OCI-LY7 (cell line): Measurements from ENCODE around the gene CNOT6. TPM values are rescaled to one million over a fixed set of nuclear protein-coding genes. Genes with fewer than 3 reads are reported as not detected.

Experiments
- BruUV-seq: library from RNA; stranded (reverse); fragments of 400-500 nt; replicated peaks from 2 replicates; lab custom pipeline; 2021; lab: Mats Ljungman, UMichigan
- CTCF ChIA-PET: fragments of 300-600 bp; sonication (Branson Sonifier 250); formaldehyde crosslinking; loops from one replicate; lab custom pipeline; 2022; ENCODE audit warnings: antibody characterized with exemption; ENCODE audit not compliant: unreplicated experiment; lab: Charles Lee
- POLR2A ChIA-PET: fragments of 300-600 bp; sonication (Branson Sonifier 250); formaldehyde crosslinking; loops from one replicate; lab custom pipeline; 2022; ENCODE audit warnings: antibody characterized with exemption; lab: Charles Lee
- DNase-seq: peaks from one replicate; pipeline ENCODE4 v3.0.0-alpha.2; 2015; ENCODE audit warnings: low spot score
- H2AFZ ChIP-seq: fragments of 200-600 bp; sonication (generic), shearing (Covaris generic); 2 replicates; pipeline ENCODE4 v1.6.1; 2014; ENCODE audit warnings: mild to moderate bottlenecking, antibody characterized with exemption, low read length, moderate library complexity
- H3K27ac ChIP-seq: fragments of 200-600 bp; sonication (generic); 2 replicates; pipeline ENCODE4 v1.5.1; 2014; ENCODE audit warnings: mixed run types, low read depth, mild to moderate bottlenecking, moderate library complexity, low read length, inconsistent platforms; ENCODE audit not compliant: poor library complexity, severe bottlenecking
- H3K36me3 ChIP-seq: fragments of 200-600 bp; sonication (generic); 2 replicates; pipeline ENCODE4 v1.6.1; 2014; ENCODE audit warnings: mild to moderate bottlenecking, antibody characterized with exemption, low read length, moderate library complexity, mixed read lengths; ENCODE audit not compliant: insufficient read depth
- H3K4me1 ChIP-seq: fragments of 200-600 bp; sonication (generic); 2 replicates; pipeline ENCODE4 v1.5.1; 2014; ENCODE audit warnings: mild to moderate bottlenecking, low read length; ENCODE audit not compliant: insufficient read depth, poor library complexity, severe bottlenecking
- H3K4me2 ChIP-seq: fragments of 200-600 bp; sonication (generic); 2 replicates; pipeline ENCODE4 v1.6.1; 2014; ENCODE audit warnings: mild to moderate bottlenecking, low read length
- H3K4me3 ChIP-seq: fragments of 200-600 bp; sonication (generic); 2 replicates; pipeline ENCODE4 v1.5.1; 2014; ENCODE audit warnings: mild to moderate bottlenecking, low read depth, low read length; ENCODE audit not compliant: poor library complexity, severe bottlenecking
- H3K79me2 ChIP-seq: fragments of 200-600 bp; sonication (generic); 2 replicates; pipeline ENCODE4 v1.6.1; 2016; ENCODE audit warnings: low read depth, mild to moderate bottlenecking, low read length, moderate library complexity, mixed read lengths; ENCODE audit not compliant: insufficient read depth
- H3K9me2 ChIP-seq: fragments of 200-600 bp; sonication (generic); 2 replicates; pipeline ENCODE4 v1.6.1; 2016; ENCODE audit warnings: mild to moderate bottlenecking, low read length, mixed read lengths; ENCODE audit not compliant: insufficient read depth
- H3K9me3 ChIP-seq: fragments of 200-600 bp; sonication (generic); 2 replicates; pipeline ENCODE4 v1.6.1; 2014; ENCODE audit warnings: mild to moderate bottlenecking, mixed run types, low read length, mixed read lengths
- H4K20me1 ChIP-seq: fragments of 200-600 bp; sonication (generic); 2 replicates; pipeline ENCODE4 v1.6.1; 2014; ENCODE audit warnings: mild to moderate bottlenecking, antibody characterized with exemption, low read length, moderate library complexity, mixed read lengths; ENCODE audit not compliant: insufficient read depth
- CTCF ChIP-seq: fragments of 200-600 bp; sonication (generic); conservative IDR thresholded peaks from 2 replicates; pipeline ENCODE4 v1.5.1; 2014; ENCODE audit warnings: mild to moderate bottlenecking, antibody characterized with exemption, low read length, moderate library complexity, mixed read lengths
- EZH2phosphoT487 ChIP-seq: fragments of 200-600 bp; sonication (generic); IDR thresholded peaks from 2 replicates; pipeline ENCODE4 v1.6.1; 2018; ENCODE audit warnings: low read depth, borderline replicate concordance, mild to moderate bottlenecking, mixed run types, antibody characterized with exemption, low read length, moderate library complexity, mixed read lengths
- intact Hi-C: fragments of 100-400 bp; cut with micrococcal nuclease; formaldehyde crosslinking; loops from one replicate; pipeline ENCODE4 v1.10.0; 2022; ENCODE audit not compliant: unreplicated experiment
- total RNA-seq, 2 experiments: library from RNA; depleted of rRNA in 1 of 2; stranded (reverse); fragments of >200 nt in 1 of 2; shearing (Covaris generic) in 1 of 2; gene quantifications; 2 replicates each; pipeline ENCODE4 v1.2.3, GENCODE V29; 2014 to 2022

The CNOT6 gene
- total RNA-seq, 2 experiments from 2014 or later = 9.4 to 30.1 TPM

- Histone ChIP-seq H3K36me3 (no peaks in the 10 kb centered on the region), H3K79me2 (no peaks in the 10 kb centered on the region), H3K9me2 (no peaks in the 10 kb centered on the region), H4K20me1 (no peaks in the 10 kb centered on the region), H3K27ac (no peak overlapping the region), H3K9me3 (no peaks in the 10 kb centered on the region), H3K4me2 (no peak overlapping the region), H3K4me3 (no peak overlapping the region), H2AFZ (no peak overlapping the region), H3K4me1 (no peaks in the 10 kb centered on the region)
- DNase-seq = no peak
- no TSS peak for BruUV-seq
- no peak for TF ChIP-seq CTCF
- no peak for TF ChIP-seq EZH2phosphoT487
- CTCF ChIA-PET = no interaction called here
- intact Hi-C loops = no loop called here
- POLR2A ChIA-PET = no interaction called here
Measured at GRCh38 chr5:180596115-180596667, 102.0 kb downstream of the CNOT6 start.

DNA sequence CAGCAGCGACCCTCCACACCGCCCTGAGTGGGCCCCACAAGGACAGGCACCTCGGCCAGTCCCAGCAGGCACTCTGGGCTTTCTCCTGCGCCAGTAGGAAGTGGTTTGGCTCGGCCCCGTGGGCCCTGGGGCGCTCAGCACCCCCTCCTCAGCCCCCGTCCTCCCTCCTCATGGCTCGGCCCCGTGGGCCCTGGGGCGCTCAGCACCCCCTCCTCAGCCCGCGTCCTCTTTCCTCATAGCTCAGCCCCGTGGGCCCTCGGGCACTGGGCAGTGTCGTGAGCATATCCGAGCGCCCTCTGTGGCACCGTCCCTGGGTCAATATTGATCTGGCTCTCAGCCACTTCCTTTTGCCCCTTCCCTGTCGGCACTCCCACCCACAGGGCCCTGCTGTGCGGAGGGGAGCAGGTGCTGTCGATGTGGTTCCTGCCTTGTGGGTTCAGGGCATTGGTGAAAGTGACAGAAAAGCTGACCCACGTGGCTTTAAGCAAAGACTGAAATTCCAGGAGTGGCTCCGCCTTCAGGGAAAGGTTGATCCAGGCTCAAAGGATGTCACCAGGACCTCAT is 102.6 kb downstream of the CNOT6 start:
- Histone ChIP-seq H3K9me2 (no peaks in the 10 kb centered on the region), H3K36me3 (no peaks in the 10 kb centered on the region), H3K4me1 (no peaks in the 10 kb centered on the region), H3K27ac (no peak overlapping the region), H2AFZ (no peak overlapping the region), H3K9me3 (no peaks in the 10 kb centered on the region), H4K20me1 (no peaks in the 10 kb centered on the region), H3K79me2 (no peaks in the 10 kb centered on the region), H3K4me2 (no peak overlapping the region), H3K4me3 (no peak overlapping the region)
- TF ChIP-seq CTCF (no peak), EZH2phosphoT487 (no peak)
- no TSS peak for BruUV-seq
- intact Hi-C loops = no loop called here
- POLR2A ChIA-PET = interaction anchor here (0.6 kb wide), 1 partner anchor 28 kb away, joined by 5 read pairs; no protein-coding TSS in a partner anchor
- CTCF ChIA-PET = no interaction called here
- DNase-seq = no peak

DNA sequence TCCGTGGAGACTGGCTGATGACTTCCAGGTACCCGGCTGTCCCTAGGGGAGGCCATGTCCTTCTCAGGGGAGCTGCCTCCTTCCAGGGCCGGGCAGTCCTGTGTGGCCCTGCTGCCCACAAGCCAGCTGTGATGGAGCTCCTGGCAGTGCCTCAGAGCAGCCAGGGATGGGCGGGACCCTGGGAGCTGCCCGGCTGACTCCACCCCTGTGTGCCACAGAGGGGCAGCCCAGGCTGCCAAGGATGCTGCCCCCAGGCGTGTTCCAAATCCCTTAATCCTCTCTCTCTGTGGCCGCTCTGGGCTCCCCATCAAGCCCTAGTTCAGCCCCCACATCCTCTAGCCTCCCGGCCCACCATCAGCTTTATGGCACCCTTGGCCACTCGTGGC is 104.1 kb downstream of the CNOT6 start:
- no peaks in the 10 kb centered on the region for H3K4me1 ChIP-seq
- intact Hi-C loops = no loop called here
- no peaks in the 10 kb centered on the region for H4K20me1 ChIP-seq
- no peaks in the 10 kb centered on the region for H3K9me3 ChIP-seq
- no peak overlapping the region for H3K4me3 ChIP-seq
- no TSS peak for BruUV-seq
- no peak for TF ChIP-seq CTCF
- no peak for TF ChIP-seq EZH2phosphoT487
- no peak overlapping the region for H2AFZ ChIP-seq
- no peaks in the 10 kb centered on the region for H3K9me2 ChIP-seq
- no peak overlapping the region for H3K4me2 ChIP-seq
- H3K27ac ChIP-seq = no peak overlapping the region
- H3K36me3 ChIP-seq = no peaks in the 10 kb centered on the region
- ChIA-PET CTCF (no interaction called here), POLR2A (no interaction called here)
- H3K79me2 ChIP-seq = no peaks in the 10 kb centered on the region
- DNase-seq = no peak
